RWPE1 (cell line): ENCODE data around the gene SCN3A.

ENCODE experiments used
- CTCF ChIA-PET: fragments of 350-600 bp; sonication (Branson Sonifier 250); formaldehyde crosslinking; extraction: SDS; loops from one replicate; lab custom pipeline; 2021; lab: Yijun Ruan, JAX
- POLR2A ChIA-PET: fragments of 400-600 bp; formaldehyde crosslinking; extraction: SDS; loops from one replicate; lab custom pipeline; 2020; ENCODE audit warnings: antibody characterized with exemption; ENCODE audit not compliant: low non-redundant PET; lab: Yijun Ruan, JAX
- DNase-seq: peaks from one replicate; pipeline ENCODE4 v3.0.0; 2012; ENCODE audit warnings: low spot score
- H3K27ac ChIP-seq: fragments of 450-650 bp; 2 replicates; pipeline ENCODE4 v1.5.1; 2017
- CTCF ChIP-seq: fragments of 450-650 bp; conservative IDR thresholded peaks from 2 replicates; pipeline ENCODE4 v1.5.1; 2017; ENCODE audit warnings: low read depth, mild to moderate bottlenecking

SCN3A gene

GRCh38 chr2:165056564-165056963 lies 147.3 kb downstream of the SCN3A start:
- H3K27ac ChIP-seq, result no peak overlapping the region
- CTCF ChIA-PET, result no interaction called here
- TF ChIP-seq CTCF, result no peak
- POLR2A ChIA-PET, result no interaction called here
- no peak for DNase-seq

GRCh38 chr2:165055082-165055851 lies 148.6 kb downstream of the SCN3A start:
- ChIA-PET CTCF (interaction anchor here (0.5 to 0.6 kb wide), 2 partner anchors 185 to 1332 kb away, joined by 3 to 5 read pairs; no protein-coding TSS in a partner anchor), POLR2A (interaction anchor here (0.6 kb wide), 1 partner anchor 164 kb away, joined by 5 read pairs; no protein-coding TSS in a partner anchor)
- no peak overlapping the region for H3K27ac ChIP-seq
- TF ChIP-seq CTCF, result no peak
- DNase-seq, result no peak

GRCh38 chr2:165054652-165055051 lies 149.2 kb downstream of the SCN3A start:
- ChIA-PET POLR2A (no interaction called here), CTCF (no interaction called here)
- DNase-seq, result no peak
- no peak overlapping the region for H3K27ac ChIP-seq
- no peak for TF ChIP-seq CTCF

DNA sequence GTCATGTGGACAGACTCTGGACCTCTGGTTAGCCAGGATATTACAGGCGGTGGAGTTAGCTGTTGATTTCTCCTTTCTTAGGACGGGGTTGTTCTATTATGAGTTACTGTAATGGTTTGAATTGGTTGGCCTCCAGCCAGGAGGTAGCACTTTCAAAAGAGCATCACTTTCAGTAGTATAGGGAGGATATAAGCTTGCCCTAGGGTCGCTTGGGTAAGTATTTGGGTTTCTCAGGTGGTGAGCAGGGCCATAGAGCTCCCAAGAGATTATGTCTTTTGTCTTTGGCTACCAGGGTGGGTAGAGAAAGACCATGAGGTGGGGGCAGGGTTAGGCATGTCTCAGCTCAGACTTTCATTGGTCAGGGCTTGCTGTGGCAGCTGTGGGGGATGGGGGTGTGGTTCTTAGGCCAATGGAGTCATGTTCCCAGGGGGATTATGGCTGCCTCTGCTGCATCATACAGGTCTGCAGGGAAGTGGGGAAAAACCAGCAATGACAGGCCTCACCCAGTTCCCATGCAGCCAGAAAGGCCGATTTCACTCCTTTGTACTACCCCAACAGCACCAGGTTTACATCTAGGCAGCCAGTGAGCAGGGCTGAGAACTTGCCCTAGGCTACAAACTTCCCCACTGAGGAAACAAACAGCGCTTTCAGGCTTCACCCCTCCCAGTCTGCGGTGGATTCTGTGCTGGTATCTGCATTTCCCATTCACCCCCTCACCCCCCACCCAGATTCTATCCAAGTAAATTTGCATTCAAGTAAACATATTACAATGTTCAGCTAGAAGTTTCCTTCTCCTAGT lies 159.1 kb downstream of the SCN3A start:
- no peak for DNase-seq
- ChIA-PET CTCF (interaction anchor here (0.8 kb wide), 1 partner anchor 159 kb away, joined by 4 read pairs; the partner anchor contains the start of gene SCN3A), POLR2A (no interaction called here)
- no peak overlapping the region for H3K27ac ChIP-seq
- TF ChIP-seq CTCF, result no peak
